Cardiac fibroblast (primary cell): Measurements from ENCODE around the gene ALPL.

Experiments
- DNase-seq, 2 donors: peaks; one replicate each; pipeline versions ENCODE4 v3.0.0 to v3.0.0-alpha.2; 2010; ENCODE audit warnings: low read depth in 2 of 2
- H3K4me3 ChIP-seq, 2 donors: replicated peaks in 1 of 2; 1 replicate in 1 of 2; 2 replicates in 1 of 2; pipeline ENCODE4 v1.5.1; 2011; ENCODE audit warnings: low read depth in 2 of 2, low read length in 2 of 2, mild to moderate bottlenecking in 2 of 2, moderate library complexity in 1 of 2
- CTCF ChIP-seq: IDR thresholded peaks from one replicate; pipeline ENCODE4 v1.5.1; 2011; ENCODE audit warnings: low read depth, mild to moderate bottlenecking, low read length, inconsistent platforms

ALPL gene

DNA sequence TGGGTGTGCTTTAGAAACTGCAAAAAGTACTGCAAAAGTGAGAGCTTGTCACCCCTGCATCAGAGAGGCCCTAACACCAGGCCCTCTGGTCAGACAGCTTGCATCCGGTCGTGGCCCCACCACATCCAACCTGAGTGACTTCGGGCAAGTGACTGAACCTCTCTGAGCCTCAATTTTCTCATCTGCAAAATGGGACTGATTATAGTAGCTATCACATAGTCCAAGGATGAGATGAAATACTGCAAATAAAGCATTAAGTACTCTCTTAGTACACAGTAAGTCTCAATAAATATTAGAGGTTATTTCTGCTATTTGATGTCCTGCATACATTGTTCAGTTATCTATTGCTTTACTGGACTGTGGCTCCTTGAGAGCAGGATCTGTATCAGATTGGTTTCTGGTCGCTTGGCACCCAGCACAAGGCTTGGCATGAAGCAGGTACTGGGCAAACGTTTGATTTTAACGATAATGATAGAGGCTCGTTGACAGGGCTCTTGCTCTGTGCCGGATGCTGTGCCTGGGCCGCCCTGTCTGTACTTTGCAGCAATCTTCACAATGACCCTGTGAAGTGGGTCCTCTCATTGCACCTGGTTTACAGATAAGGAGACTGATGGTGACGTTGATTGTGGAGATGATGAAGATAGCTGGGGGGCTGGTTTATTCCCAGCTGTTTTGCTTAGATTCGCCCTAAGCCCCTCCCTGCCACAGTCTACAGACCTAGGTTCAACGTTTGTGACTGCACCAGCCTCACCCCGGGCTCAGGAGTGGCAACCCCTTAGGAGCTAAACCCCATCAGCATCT is 116.4 kb downstream of the ALPL start:
- no peak overlapping the region for H3K4me3 ChIP-seq
- DNase-seq = no peak
- TF ChIP-seq CTCF = no peak

DNA sequence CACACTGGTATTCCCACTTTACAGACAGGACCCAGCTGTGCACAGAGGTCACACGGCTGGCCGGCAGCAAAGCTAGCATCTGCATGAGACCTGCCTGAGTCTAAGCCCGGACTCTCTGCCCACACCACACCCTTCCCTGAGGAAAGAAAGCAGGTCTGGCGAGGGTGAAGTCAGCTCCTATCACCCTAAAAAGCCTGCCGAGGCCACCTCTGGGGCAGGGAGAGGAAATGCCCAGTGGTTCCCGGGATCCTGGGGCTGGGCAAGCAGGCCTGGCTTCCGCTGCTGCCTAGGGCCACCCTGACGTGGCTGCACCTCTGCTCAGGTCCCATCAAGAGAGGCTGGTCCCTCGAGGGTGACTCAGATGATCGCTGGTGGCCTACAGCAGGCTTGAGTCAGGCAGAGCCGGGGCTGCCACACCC is 117.7 kb downstream of the ALPL start:
- DNase-seq = no peak
- TF ChIP-seq CTCF = no peak

More for the DNA sequence above, 117.7 kb downstream of the ALPL start:
- H3K4me3 ChIP-seq = no peak overlapping the region
